Activated T-cell treated with anti-CD3 and anti-CD28 coated beads, Interleukin-2, amount 50 U/mL, for 1 hour (primary cell): ENCODE data around the gene SMPDL3B.

Experiments
- DNase-seq: peaks from one replicate; pipeline ENCODE4 v3.0.0-alpha.2; 2020

Gene SMPDL3B

GRCh38 chr1:27940870-27941560 is 6.2 kb downstream of the SMPDL3B start:
- no peak for DNase-seq

- no peak for DNase-seq
These were observed 7.1 kb downstream of the SMPDL3B start for GRCh38 chr1:27941671-27942540.

- no peak for DNase-seq
These were observed 10.2 kb downstream of the SMPDL3B start for GRCh38 chr1:27945020-27945419.

- no peak for DNase-seq
These were observed 14.2 kb downstream of the SMPDL3B start for GRCh38 chr1:27949027-27949426.

- no peak for DNase-seq
These were observed 16.6 kb downstream of the SMPDL3B start for GRCh38 chr1:27951396-27951795.

- no peak for DNase-seq
These were observed 17.3 kb downstream of the SMPDL3B start for GRCh38 chr1:27952147-27952546.

GRCh38 chr1:27954186-27954585 is 19.4 kb downstream of the SMPDL3B start:
- DNase-seq: no peak

- no peak for DNase-seq
These were observed 20.3 kb downstream of the SMPDL3B start for GRCh38 chr1:27955076-27955475.

GRCh38 chr1:27956761-27957160 is 22.0 kb downstream of the SMPDL3B start:
- DNase-seq: no peak

- no peak for DNase-seq
These were observed 22.9 kb downstream of the SMPDL3B start for GRCh38 chr1:27957655-27958054.

GRCh38 chr1:27958513-27958912 is 23.7 kb downstream of the SMPDL3B start:
- DNase-seq: no peak

- peak; percentile 89 for DNase-seq
These were observed 25.2 kb downstream of the SMPDL3B start, which contains the start of gene XKR8 for GRCh38 chr1:27959792-27960603. Gene XKR8, plus strand, starts transcription at chr1:27959973. Its CDS starts 97 bp downstream, at chr1:27960070.

- DNase-seq: no peak
These were observed 26.2 kb downstream of the SMPDL3B start for GRCh38 chr1:27960762-27961645.

- no peak for DNase-seq
These were observed 26.9 kb downstream of the SMPDL3B start for GRCh38 chr1:27961646-27962221.

- DNase-seq: no peak
These were observed 28.6 kb downstream of the SMPDL3B start for GRCh38 chr1:27963393-27963792.

- no peak for DNase-seq
These were observed 31.8 kb downstream of the SMPDL3B start for GRCh38 chr1:27966402-27967105.

- no peak for DNase-seq
These were observed 32.5 kb downstream of the SMPDL3B start for GRCh38 chr1:27967106-27967883.

- no peak for DNase-seq
These were observed 33.2 kb downstream of the SMPDL3B start for GRCh38 chr1:27967884-27968466.

- DNase-seq: no peak
These were observed 33.9 kb downstream of the SMPDL3B start for GRCh38 chr1:27968692-27969091.

- DNase-seq: no peak
These were observed 35.6 kb downstream of the SMPDL3B start for GRCh38 chr1:27970401-27970800.
